HG03095 (cell line): ENCODE data around the gene PTPRE.

ENCODE experiments used
- ATAC-seq: cut with Tn5 transposase; IDR thresholded peaks from one replicate; pipeline ENCODE4 v1.9.1; 2021; ENCODE audit warnings: moderate library complexity; ENCODE audit not compliant: unreplicated experiment

PTPRE gene

DNA sequence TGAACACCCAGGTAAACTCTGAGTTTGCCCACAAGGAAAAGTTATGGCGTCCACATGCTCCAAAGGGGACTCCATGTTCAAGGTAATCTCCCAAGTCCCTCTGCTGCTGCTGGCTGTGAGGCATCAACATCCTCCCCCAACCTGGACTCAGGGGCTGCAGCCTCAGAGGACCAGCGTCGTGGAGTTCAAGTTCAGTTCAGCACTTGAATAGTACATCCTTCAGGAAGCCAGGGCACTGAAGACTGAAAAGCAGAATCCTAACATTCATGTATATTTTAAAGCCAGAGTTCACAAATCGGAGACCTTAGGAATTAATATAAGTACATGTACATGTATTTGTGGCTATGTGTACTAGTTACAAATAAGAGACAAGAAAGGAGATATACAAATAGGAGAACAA, 90.4 kb downstream of the PTPRE start:
- ATAC-seq = no peak

DNA sequence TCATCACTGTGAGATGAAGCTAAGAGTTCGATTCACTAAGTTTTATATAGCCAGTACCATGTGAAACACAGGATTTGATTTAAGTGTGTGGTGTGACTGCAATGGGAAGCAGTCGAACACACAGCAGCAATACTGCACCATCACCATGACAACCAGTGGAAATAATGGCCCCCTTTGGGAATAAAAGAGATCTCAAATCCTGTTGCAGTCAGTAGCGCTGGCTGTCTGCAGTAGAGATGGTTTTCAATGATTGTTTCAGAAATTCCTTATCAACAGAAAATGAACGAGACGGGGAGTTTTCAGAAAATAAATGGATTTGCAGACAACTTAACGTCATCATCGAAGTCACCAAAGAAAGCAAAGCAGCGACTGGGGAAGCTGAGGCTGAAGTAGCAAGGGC, 91.0 kb downstream of the PTPRE start:
- no peak for ATAC-seq

DNA sequence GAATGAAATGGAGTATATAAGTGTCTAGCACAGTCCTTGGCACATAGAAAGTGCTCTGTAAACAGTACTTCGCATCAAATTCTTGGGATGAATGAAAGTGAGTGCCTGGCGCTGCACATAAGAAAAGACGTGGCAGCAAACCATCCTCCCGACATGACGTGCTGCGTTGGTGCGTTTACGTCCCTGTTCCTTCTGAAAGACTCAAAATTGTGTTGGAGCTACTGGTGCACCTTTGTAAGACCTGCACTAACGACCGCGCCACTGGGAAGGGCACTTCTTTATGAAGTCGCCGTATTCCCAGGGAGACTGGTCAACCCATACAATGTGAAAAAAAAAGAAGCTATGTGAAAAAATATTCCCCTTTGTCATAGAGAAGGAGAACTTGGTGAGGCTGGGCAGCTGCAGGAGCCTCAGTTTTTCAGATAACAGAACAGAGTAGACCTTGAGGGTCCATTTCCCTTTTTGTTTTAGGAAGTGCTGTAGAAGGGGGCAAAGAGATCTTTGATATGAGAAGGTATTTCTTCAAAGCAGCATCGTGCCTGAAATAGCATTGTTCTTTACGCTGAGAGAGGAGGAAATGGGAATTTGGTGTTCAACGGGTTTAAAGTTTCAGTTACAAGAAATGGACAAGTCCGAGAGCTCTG, 91.7 kb downstream of the PTPRE start:
- no peak for ATAC-seq

DNA sequence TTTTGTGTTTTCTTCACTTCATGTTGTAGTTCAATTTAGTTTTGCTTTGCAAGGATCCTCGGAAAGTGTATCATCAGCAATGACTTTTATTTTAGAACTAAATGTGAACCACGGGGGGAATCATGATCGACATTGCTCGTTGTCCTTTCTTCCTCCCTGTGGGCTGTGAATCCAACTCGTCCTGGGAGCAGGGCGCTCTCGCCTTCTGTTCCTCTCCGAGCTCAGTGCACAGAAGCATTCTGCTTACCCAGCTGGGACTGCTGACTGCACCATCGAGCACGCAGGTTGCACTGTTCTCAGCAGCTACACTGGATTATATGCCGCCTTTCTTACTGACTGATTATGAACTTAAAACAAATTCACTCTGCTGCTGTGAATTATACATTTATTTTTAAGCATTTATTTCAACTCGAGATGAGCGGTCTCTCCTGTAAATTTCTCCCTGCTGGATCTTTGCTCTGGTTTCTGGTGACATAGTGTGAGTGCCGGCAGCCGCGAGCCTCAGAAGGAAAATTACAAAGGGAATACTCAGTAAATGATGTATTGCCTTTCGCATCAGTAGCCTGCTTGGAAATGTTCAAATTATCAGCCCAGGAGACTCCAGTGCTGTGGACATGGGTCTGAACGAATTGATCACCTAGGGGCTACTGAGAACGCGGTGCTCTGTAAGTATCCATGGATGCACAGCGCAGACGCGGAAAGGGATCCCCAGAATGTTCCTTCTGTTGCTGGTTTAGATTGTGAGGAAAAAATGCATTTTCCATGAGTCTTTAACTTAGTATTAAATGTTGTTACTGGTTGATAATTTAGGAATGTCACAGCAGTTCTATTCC, 92.6 kb downstream of the PTPRE start:
- ATAC-seq = no peak

DNA sequence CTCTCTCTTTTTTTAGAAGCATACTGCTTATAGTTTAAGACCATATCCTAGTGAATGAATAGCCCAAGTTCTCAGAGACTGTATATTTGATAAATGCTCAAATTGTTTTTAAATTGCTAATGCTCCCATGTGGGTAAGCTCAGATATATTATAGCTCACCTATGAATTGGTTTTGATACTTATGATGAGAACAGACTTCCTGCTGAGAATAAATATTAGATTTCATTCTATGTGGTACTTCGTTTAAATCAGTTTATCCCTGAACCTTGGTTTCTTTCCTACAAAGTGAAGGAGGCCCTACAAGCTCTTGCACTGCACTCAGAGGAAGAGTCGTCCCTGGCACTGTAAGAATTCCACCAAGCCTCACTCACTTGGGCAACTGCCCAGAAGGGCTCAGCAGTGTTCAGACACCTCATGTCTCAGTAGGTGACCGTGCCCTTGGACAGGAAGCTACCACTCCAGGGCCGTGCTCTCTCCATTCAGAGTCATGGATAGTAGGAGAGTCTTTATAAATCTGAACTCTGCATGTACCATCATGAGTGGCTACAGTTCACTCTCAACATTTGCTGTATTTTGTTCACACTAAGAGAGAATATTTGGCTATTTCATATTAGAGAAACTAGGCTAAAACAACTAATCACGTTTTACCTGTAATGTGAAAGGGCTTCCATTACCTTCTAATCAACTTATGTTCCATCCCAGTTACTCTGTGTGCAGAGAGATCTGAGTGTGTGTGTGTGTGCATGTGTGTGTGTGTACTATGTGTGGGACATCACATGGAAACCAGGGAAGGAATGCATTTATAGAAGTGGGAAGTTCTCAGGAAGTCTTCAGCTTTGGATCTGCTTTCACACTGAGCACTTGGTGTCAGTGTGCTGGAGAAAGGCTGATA, 93.8 kb downstream of the PTPRE start:
- no peak for ATAC-seq

GRCh38 chr10:128001363-128001745, 94.5 kb downstream of the PTPRE start:
- no peak for ATAC-seq

DNA sequence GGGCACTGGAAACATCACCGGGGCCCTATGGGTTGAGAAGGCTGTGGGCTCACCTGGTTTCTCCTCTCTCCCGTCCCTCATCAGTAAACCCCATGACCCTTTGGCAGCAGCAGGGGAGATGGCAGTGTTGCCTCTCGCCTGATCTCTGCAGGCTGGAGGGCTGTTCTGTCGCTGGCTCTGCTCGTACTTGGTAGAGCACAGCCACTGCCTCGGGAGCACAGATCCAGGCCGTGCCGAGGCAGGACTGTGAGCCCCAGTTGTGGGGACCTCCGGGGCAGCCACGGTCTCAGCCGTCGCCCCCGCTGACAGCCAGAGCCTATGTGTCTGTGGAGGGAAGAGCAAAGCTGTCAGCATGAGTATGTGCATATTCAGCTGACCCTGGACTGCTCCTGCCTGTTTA, 94.9 kb downstream of the PTPRE start:
- ATAC-seq = no peak

GRCh38 chr10:128003521-128003920, 96.6 kb downstream of the PTPRE start:
- ATAC-seq = no peak

- ATAC-seq = no peak
These were observed 99.0 kb downstream of the PTPRE start for GRCh38 chr10:128005858-128006257.

- ATAC-seq = no peak
These were observed 100.2 kb downstream of the PTPRE start for GRCh38 chr10:128007056-128007455.

DNA sequence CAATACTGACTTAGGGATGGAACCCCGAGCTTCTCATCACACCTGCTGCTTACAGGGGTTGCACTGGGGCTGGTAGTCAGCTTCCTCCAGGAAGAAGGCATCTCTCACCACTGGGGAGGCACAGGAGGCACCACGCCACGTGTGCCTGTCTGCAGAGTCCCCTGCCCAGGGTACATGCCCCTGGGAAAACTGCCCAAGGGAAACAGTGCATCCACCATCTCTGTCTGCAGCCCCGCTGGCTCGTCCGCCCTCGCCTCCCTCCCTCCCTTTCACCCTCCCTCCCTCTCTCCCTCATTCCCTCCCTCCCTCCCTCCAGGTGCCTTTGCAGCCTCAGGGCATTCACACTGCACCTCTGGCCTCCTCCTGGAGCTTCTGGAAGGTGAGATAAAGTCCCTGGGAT, 101.1 kb downstream of the PTPRE start:
- no peak for ATAC-seq

- ATAC-seq = no peak
These were observed 101.8 kb downstream of the PTPRE start for GRCh38 chr10:128008521-128009250.

DNA sequence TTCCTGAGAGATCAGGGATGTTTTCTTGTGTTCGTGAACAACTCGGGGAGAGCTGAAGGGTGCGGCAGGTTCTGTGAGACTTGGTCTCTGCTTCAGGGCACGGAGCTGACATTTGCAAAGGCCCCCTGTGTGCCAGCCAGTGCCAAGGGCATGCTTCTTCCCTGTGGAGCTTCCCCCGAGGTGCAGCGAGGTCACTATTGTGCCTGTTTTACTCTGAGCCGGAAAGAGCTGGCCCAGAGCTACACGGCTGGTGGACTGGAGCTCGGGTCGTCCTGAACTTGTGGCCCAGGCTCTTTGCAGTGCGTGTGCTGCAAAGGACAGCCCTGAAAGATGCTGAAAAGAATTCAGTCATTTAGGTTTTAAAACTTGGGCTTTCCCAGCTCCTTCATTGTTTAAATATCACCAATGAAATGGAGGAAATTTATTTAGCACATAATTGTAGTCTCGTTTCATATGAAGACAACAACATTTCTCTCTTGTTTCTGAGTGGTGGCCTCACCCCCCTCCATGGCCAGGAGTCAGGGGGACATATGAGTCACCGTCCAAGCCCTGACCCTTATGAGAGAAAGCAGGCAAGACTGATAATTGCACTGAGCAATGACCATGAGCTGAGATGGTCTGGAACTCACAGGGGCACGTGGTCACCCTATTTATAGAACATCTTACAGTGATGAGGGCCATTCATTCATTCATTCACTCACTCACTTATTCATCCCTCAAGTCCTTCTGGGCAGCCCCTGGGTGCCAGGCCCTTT, 102.6 kb downstream of the PTPRE start:
- ATAC-seq = no peak

DNA sequence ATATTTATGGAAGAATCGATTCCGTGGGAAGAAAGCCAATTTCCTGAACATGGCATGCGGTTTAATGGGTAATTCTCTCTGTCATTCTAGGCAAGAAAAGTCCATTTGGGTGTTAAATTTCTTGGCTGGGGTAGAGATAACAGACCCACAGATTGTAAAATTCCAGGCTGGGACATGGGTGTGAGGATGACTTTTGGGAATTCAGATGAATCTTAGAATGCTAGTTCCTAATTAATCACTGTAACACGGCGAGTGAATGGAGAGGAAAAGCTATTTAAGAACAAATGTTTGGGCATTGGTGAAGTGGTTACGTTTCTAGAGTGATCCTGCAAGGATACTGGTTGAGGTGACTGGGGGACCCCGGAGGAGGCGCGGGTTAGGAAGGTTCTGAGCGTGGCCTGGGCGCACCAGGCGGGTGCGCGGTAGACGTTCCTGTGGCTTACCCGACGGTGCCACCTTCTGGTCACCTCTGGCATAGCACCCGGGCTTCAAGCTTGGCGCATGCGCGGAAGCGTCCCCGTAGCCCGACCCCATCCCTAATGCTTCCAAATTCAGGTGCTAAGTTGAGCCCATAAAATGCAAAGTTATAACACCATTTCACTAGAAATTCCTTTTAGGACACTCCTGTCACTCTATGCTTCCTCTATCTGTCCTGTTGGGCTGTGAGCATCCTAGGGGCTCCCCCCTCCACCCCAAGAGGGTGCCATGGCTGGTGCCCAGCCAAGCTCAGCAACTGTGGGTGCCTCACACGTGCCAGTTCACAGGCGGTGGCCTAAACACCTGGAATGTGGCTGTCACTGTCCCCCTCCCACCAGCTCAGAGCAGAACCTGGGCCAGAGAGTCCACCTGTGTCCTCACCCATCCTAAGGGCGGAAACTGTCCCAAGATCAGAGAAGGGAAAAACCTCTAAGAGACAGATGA, 104.4 kb downstream of the PTPRE start:
- ATAC-seq = peak; percentile 87

DNA sequence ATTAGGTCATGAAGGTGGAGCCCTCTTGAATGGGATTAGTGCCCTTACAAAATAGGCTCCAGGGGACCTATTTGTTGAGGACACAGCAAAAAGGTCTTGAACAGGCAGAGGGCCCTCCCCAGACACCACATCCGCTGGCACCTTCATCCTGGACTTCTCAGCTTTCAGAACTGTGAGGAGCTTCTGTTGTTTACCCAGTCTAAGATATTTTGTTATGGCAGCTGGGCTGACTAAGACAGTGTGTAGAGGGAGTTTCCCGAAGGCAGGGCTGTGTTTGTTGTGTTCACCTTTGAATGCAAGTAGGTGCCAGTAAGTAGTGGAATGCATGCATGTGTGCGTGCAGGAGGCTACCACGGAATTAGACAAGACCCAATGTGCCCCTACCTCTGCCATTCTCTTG, 106.7 kb downstream of the PTPRE start:
- ATAC-seq = no peak

GRCh38 chr10:128014236-128014635, 107.3 kb downstream of the PTPRE start:
- no peak for ATAC-seq

DNA sequence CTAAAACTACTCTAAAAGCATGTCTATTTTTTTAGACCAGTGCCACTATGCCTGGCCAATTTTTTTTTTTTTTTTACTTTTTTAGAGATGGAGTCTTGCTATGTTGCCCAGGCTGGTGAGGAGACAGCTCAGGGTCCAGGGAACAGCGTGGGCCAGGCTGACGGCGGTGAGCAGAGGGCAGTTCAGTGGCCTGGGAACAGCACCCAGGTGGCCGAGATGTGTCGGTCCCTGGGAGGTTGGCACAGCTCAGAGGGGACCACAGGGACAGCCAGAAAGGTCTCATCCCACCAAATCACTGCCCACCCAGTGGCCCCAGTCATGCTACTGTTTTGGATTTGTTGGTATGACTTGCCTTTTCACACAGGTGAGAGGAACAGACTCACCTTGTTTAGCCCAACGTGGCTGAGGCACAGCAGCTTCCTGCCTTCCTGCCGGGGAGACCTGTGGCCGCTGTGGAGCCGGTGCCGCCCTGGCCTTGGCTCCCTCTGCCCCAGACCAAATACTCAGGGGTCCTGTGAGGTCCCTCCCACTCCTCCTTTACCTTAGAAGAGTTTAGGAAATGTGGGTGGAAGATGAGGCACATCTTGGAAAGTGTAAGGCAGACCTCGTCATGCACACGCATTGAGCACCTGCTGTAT, 109.6 kb downstream of the PTPRE start:
- ATAC-seq = no peak

DNA sequence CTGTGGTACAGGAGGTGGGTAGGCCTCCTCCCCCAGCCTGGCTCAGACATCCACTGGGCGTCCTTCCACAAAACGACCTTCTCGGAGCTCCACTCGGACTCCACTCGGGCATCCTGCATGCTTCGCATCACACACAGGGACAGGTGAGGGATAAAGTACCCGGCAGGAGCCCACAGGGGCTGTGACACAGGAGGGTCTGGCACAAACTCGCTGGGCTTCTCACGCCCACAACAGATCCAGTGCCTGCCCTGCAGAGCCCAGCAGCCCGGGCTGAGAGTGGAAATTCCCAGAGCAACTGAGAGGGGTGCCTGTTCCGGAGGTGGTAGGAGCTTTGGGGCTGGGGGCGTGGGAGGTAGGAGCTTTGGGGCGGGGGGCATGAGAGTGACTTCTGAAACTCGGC, 110.9 kb downstream of the PTPRE start:
- no peak for ATAC-seq

GRCh38 chr10:128018236-128018635, 111.3 kb downstream of the PTPRE start:
- ATAC-seq = no peak
